Suppressor macrophage (primary cell): ENCODE measurements around the gene PDCD2L.
A peak's percentile ranks its signal among the peaks of the same experiment; 100 is the strongest.

Source experiments
- DNase-seq, 4 experiments: peaks; one replicate each; pipeline ENCODE4 v3.0.0-alpha.2; 2020 to 2022

PDCD2L gene

DNA sequence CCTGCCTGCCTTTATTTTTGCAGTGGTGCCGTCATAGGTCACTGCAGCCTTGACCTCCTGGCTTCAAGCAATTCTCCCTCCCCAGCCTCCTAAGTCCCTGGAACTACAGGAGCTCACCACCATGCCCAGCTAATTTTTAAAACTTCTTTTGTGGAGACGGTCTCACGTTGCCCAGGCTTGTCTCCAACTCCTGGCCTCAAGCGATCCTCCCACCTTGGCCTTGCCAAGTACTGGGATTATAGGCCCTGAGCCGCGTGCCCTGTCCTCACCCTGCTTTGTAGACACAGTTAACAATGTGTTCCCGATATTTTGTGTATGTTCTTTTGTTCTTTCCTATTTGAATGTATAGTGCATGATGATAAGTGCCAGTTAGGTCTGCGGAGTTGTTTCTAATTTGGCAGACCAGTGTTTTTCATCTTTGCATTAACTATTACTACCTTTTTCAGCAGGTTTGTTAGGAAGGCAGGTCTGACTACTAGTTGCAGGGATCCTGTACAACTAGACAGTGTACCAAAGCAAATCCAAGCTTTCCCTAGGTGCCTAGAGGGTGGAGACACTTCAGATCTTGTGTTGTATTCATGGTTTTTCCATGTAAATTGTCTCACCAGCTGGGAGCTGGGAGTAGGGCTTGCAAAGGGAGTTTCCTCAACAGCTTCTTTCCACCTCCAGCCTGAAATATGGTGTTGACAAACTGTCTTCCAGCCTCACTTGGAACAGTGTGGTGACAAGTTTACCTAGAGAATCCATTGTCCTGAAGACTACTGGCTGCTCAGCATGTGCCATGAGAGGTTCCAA is 67.9 kb downstream of the PDCD2L start:
- no peak for DNase-seq

DNA sequence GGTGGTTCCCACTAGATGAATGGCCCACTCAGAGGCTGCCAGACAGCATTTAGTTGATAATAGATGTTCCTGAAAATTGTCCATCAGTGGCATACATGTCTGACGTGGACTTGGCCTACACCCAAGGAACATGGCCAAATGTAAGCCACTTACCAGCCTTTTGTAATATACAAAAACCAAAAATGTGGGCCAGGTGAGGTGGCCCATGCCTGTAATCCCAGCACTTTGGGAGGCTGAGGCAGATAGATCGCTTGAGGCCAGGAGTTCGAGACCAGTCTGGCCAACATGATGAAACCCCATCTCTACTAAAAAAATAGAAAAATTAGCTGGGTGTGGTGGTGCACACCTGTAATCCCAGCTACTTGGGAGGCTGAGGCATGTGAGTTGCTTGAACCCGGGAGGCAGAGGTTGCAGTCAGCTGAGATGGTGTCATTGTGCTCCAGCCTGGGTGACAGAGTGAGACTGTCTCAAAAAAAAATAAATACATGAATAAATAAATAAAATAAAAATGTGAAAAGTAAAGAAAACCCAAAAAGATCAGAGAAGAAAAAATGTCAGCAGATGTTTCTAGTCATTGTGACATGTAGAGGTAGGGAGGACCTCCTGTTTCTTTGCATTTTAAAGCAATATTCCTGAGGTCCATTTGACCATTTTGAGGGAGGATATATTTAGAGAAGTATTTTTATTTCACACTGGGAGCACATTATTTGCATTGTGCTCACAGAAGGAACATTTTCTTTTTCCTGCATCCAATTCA is 70.2 kb downstream of the PDCD2L start:
- DNase-seq: no peak

DNA sequence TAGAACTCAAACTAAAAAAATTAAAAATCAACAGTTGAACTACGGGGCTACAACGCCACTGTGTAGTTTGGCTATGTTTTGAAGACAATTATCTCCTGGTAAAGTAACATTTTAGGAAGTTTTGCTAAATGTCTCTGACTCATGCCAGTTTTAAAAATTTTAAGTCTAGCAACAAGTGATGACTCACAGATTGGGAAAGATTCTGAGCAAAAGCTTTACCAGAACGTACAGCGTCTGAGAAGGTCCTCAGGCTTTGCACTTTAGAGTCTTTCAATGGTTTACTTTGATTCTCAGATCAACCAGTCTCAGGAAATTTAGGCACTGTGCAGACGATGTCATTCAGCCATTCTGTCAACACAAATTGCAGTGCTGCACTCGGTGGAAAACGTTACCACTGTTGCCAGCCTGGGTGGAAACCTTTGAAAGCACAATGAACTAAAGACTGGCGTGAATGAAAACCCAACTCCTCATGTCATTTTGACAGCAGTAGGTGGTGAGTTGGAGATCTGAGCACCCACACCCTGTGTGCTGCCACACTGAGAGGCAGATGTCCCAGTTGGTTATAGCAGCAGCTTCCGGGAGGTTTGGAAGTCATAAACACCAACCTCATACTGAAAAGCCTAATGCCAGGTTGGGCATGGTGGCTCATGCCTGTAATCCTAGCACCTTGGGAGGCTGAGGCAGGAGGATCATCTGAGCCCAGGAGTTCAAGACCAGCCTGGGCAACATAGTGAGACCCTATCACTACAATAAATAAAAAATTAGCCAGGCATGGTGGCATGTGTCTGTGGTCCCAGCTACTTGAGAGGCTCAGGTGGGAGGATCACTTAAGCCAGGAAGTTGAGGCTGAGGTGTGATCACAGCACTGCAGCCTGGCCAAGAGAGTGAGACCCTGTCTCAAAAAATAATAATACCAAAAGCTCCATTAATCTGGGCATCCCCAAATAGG is 71.1 kb downstream of the PDCD2L start:
- peak; percentile 61 to 91 (median 80) for DNase-seq
